Measurements from ENCODE around the gene FGR.
A peak's percentile ranks its signal among the peaks of the same experiment; 100 is the strongest.

Gene FGR

GRCh38 chr1:27574001-27574781 lies 60.8 kb downstream of the FGR start:
- Mint-ChIP-seq H3K27ac (no peak overlapping the region), H3K4me3 (peak overlapping the region; percentile 16)

GRCh38 chr1:27572679-27573426 lies 62.1 kb downstream of the FGR start:
- no peak overlapping the region for H3K27ac Mint-ChIP-seq
- peaks cover 9% of the 10 kb centered on the region for H3K4me1 Mint-ChIP-seq (ENCODE audit: low read depth)
- H3K4me3 Mint-ChIP-seq = no peak overlapping the region
- H3K27me3 Mint-ChIP-seq (ENCODE audit: low read depth) = peaks cover 23% of the 10 kb centered on the region
- H3K36me3 Mint-ChIP-seq (ENCODE audit: low read depth) = peaks cover 2% of the 10 kb centered on the region
- H3K9me3 Mint-ChIP-seq = no peaks in the 10 kb centered on the region
- no peak for DNase-seq (ENCODE audit: low spot score)

More at GRCh38 chr1:27574001-27574781, 60.8 kb downstream of the FGR start:
- DNase-seq (ENCODE audit: low spot score) = no peak
- Mint-ChIP-seq H3K36me3 (ENCODE audit: low read depth) (peaks cover 2% of the 10 kb centered on the region), H3K4me1 (ENCODE audit: low read depth) (peaks cover 2% of the 10 kb centered on the region), H3K27me3 (ENCODE audit: low read depth) (peaks cover 23% of the 10 kb centered on the region), H3K9me3 (no peaks in the 10 kb centered on the region)

- H3K9me3 Mint-ChIP-seq = no peaks in the 10 kb centered on the region
- no peak overlapping the region for H3K4me3 Mint-ChIP-seq
- peaks cover 22% of the 10 kb centered on the region for H3K27me3 Mint-ChIP-seq (ENCODE audit: low read depth)
- no peak overlapping the region for H3K27ac Mint-ChIP-seq
- H3K36me3 Mint-ChIP-seq (ENCODE audit: low read depth) = peaks cover 2% of the 10 kb centered on the region
- DNase-seq (ENCODE audit: low spot score) = no peak
- H3K4me1 Mint-ChIP-seq (ENCODE audit: low read depth) = peaks cover 14% of the 10 kb centered on the region
Observed at GRCh38 chr1:27572019-27572678, 62.8 kb downstream of the FGR start.

GRCh38 chr1:27571439-27572018 lies 63.5 kb downstream of the FGR start:
- Mint-ChIP-seq H3K36me3 (ENCODE audit: low read depth) (peaks cover 2% of the 10 kb centered on the region), H3K27me3 (ENCODE audit: low read depth) (peaks cover 16% of the 10 kb centered on the region), H3K9me3 (no peaks in the 10 kb centered on the region), H3K4me3 (no peak overlapping the region), H3K4me1 (ENCODE audit: low read depth) (peaks cover 14% of the 10 kb centered on the region), H3K27ac (no peak overlapping the region)
- no peak for DNase-seq (ENCODE audit: low spot score)

GRCh38 chr1:27570784-27571183 lies 64.2 kb downstream of the FGR start:
- Mint-ChIP-seq H3K36me3 (ENCODE audit: low read depth) (peaks cover 2% of the 10 kb centered on the region), H3K9me3 (no peaks in the 10 kb centered on the region), H3K4me1 (ENCODE audit: low read depth) (peaks cover 18% of the 10 kb centered on the region), H3K27me3 (ENCODE audit: low read depth) (peaks cover 12% of the 10 kb centered on the region), H3K4me3 (no peak overlapping the region), H3K27ac (no peak overlapping the region)
- DNase-seq (ENCODE audit: low spot score) = no peak

GRCh38 chr1:27570356-27570755 lies 64.6 kb downstream of the FGR start:
- Mint-ChIP-seq H3K36me3 (ENCODE audit: low read depth) (peaks cover 2% of the 10 kb centered on the region), H3K4me1 (ENCODE audit: low read depth) (peaks cover 18% of the 10 kb centered on the region), H3K27ac (no peak overlapping the region), H3K27me3 (ENCODE audit: low read depth) (peaks cover 12% of the 10 kb centered on the region), H3K4me3 (no peak overlapping the region), H3K9me3 (no peaks in the 10 kb centered on the region)
- DNase-seq (ENCODE audit: low spot score) = no peak

- Mint-ChIP-seq H3K27me3 (ENCODE audit: low read depth) (peaks cover 12% of the 10 kb centered on the region), H3K4me1 (ENCODE audit: low read depth) (peaks cover 18% of the 10 kb centered on the region), H3K36me3 (ENCODE audit: low read depth) (peaks cover 2% of the 10 kb centered on the region), H3K27ac (no peak overlapping the region), H3K9me3 (no peaks in the 10 kb centered on the region), H3K4me3 (peak overlapping the region; percentile 74)
- no peak for DNase-seq (ENCODE audit: low spot score)
Observed at GRCh38 chr1:27569506-27570291, 65.3 kb downstream of the FGR start.

- H3K27ac Mint-ChIP-seq = peak overlapping the region; percentile 49
- H3K9me3 Mint-ChIP-seq = no peaks in the 10 kb centered on the region
- H3K27me3 Mint-ChIP-seq (ENCODE audit: low read depth) = peaks cover 7% of the 10 kb centered on the region
- H3K36me3 Mint-ChIP-seq (ENCODE audit: low read depth) = no peaks in the 10 kb centered on the region
- H3K4me3 Mint-ChIP-seq = peak overlapping the region; percentile 74
- peaks cover 18% of the 10 kb centered on the region for H3K4me1 Mint-ChIP-seq (ENCODE audit: low read depth)
- DNase-seq (ENCODE audit: low spot score) = no peak
Observed at GRCh38 chr1:27569088-27569460, 65.9 kb downstream of the FGR start.

- peaks cover 18% of the 10 kb centered on the region for H3K4me1 Mint-ChIP-seq (ENCODE audit: low read depth)
- peak; percentile 95 for DNase-seq (ENCODE audit: low spot score)
- H3K9me3 Mint-ChIP-seq = no peaks in the 10 kb centered on the region
- peak overlapping the region; percentile 74 for H3K4me3 Mint-ChIP-seq
- H3K27ac Mint-ChIP-seq = peak overlapping the region; percentile 69
- peaks cover 3% of the 10 kb centered on the region for H3K27me3 Mint-ChIP-seq (ENCODE audit: low read depth)
- no peaks in the 10 kb centered on the region for H3K36me3 Mint-ChIP-seq (ENCODE audit: low read depth)
Observed at GRCh38 chr1:27568300-27569087, 66.5 kb downstream of the FGR start.

- H3K27me3 Mint-ChIP-seq (ENCODE audit: low read depth) = peaks cover 3% of the 10 kb centered on the region
- H3K4me3 Mint-ChIP-seq = peak overlapping the region; percentile 65
- no peaks in the 10 kb centered on the region for H3K36me3 Mint-ChIP-seq (ENCODE audit: low read depth)
- no peak for DNase-seq (ENCODE audit: low spot score)
- peak overlapping the region; percentile 69 for H3K27ac Mint-ChIP-seq
- H3K4me1 Mint-ChIP-seq (ENCODE audit: low read depth) = peaks cover 18% of the 10 kb centered on the region
- no peaks in the 10 kb centered on the region for H3K9me3 Mint-ChIP-seq
Observed at GRCh38 chr1:27567971-27568299, 67.0 kb downstream of the FGR start.

- DNase-seq (ENCODE audit: low spot score) = no peak
- Mint-ChIP-seq H3K27ac (no peak overlapping the region), H3K4me1 (ENCODE audit: low read depth) (peaks cover 18% of the 10 kb centered on the region)
Observed at GRCh38 chr1:27567146-27567526, 67.8 kb downstream of the FGR start.

GRCh38 chr1:27566462-27567145 lies 68.4 kb downstream of the FGR start:
- H3K4me1 Mint-ChIP-seq (ENCODE audit: low read depth) = peaks cover 20% of the 10 kb centered on the region
- no peak overlapping the region for H3K4me3 Mint-ChIP-seq

More at GRCh38 chr1:27567146-27567526, 67.8 kb downstream of the FGR start:
- Mint-ChIP-seq H3K36me3 (ENCODE audit: low read depth) (no peaks in the 10 kb centered on the region), H3K4me3 (no peak overlapping the region), H3K9me3 (no peaks in the 10 kb centered on the region), H3K27me3 (ENCODE audit: low read depth) (peaks cover 3% of the 10 kb centered on the region)

More at GRCh38 chr1:27566462-27567145, 68.4 kb downstream of the FGR start:
- H3K36me3 Mint-ChIP-seq (ENCODE audit: low read depth) = no peaks in the 10 kb centered on the region
- peaks cover 3% of the 10 kb centered on the region for H3K27me3 Mint-ChIP-seq (ENCODE audit: low read depth)
- DNase-seq (ENCODE audit: low spot score) = no peak
- no peaks in the 10 kb centered on the region for H3K9me3 Mint-ChIP-seq
- peak overlapping the region; percentile 13 for H3K27ac Mint-ChIP-seq

All from T-helper 2 cell treated with Interferon-gamma antibody and Interleukin-4, amounts not matched to agents 5 μg/mL and 100 μg/mL, for 36 hours (primary cell).